Suprapubic skin (tissue), 4 donors: Measurements from ENCODE around the gene PLLP. TPM values are rescaled to one million over a fixed set of nuclear protein-coding genes. Genes with fewer than 3 reads are reported as not detected.
A peak's percentile ranks its signal among the peaks of the same experiment; 100 is the strongest.
"Not testable (repeated sequence)": the region's sequence is repeated elsewhere in the genome, so short reads cannot be mapped to it uniquely, and the experiment has no call there.

Source experiments
- DNase-seq, 2 donors: peaks; one replicate each; pipeline ENCODE4 v3.0.0-alpha.2; 2019; ENCODE audit warnings: low spot score in 2 of 2
- H3K27ac ChIP-seq: fragments of 200-600 bp; sonication (generic); one replicate; pipeline ENCODE4 v1.5.1; 2019
- H3K27me3 ChIP-seq: fragments of 200-600 bp; sonication (generic); one replicate; pipeline ENCODE4 v1.5.1; 2019
- H3K36me3 ChIP-seq: fragments of 200-600 bp; sonication (generic); one replicate; pipeline ENCODE4 v1.5.1; 2019
- H3K4me1 ChIP-seq: fragments of 200-600 bp; sonication (generic); one replicate; pipeline ENCODE4 v1.5.1; 2019
- H3K4me3 ChIP-seq: fragments of 200-600 bp; sonication (generic); one replicate; pipeline ENCODE4 v1.5.1; 2019; ENCODE audit warnings: mild to moderate bottlenecking
- H3K9me3 ChIP-seq: fragments of 200-600 bp; sonication (generic); one replicate; pipeline ENCODE4 v1.5.1; 2019
- CTCF ChIP-seq, 2 donors: fragments of 200-600 bp in 1 of 2; fragments of 450-650 bp in 1 of 2; sonication (generic) in 1 of 2; IDR thresholded peaks; one replicate each; pipeline ENCODE4 v1.5.1; 2016 to 2019; ENCODE audit warnings: antibody characterized with exemption in 2 of 2, mild to moderate bottlenecking in 1 of 2, moderate library complexity in 1 of 2
- EP300 ChIP-seq: sonication (generic); formaldehyde crosslinking; IDR thresholded peaks from one replicate; pipeline ENCODE4 v1.6.1; 2017; ENCODE audit warnings: antibody characterized with exemption
- POLR2A ChIP-seq, 2 donors: fragments of 450-650 bp; IDR thresholded peaks; one replicate each; pipeline ENCODE4 v1.6.1; 2017; ENCODE audit warnings: antibody characterized with exemption in 2 of 2, mild to moderate bottlenecking in 2 of 2, moderate library complexity in 2 of 2
- POLR2AphosphoS5 ChIP-seq, 3 donors: sonication (generic); formaldehyde crosslinking; IDR thresholded peaks; one replicate each; pipeline ENCODE4 v1.6.1; 2017; ENCODE audit warnings: antibody characterized with exemption in 3 of 3
- WGBS: methylation state at CpG from one replicate; pipeline ENCODE4 v1.1.5; 2018; 5-methylcytosine and 5-hydroxymethylcytosine counted together
- total RNA-seq, 4 donors: library from RNA; depleted of rRNA; stranded (reverse); fragments of >200 nt; gene quantifications; one replicate each; pipeline ENCODE4 v1.1.0, GENCODE V29; 2016

PLLP gene
- total RNA-seq, 4 donors from 2014 or later: 34.7 to 215 (median 205) TPM

- WGBS: 56% methylated on average over 14 of the region's 14 CpGs
- H3K27me3 ChIP-seq: no peaks in the 10 kb centered on the region
- H3K27ac ChIP-seq: peak overlapping the region; percentile 85
- peak in 1 of 2 donors; percentile 57 for DNase-seq
- no peak overlapping the region for H3K4me3 ChIP-seq
- H3K9me3 ChIP-seq: no peaks in the 10 kb centered on the region
- H3K4me1 ChIP-seq: peaks cover 40% of the 10 kb centered on the region
- TF ChIP-seq EP300 (no peak), CTCF (IDR thresholded peaks at IDR 0.05) (no peak), POLR2A (IDR thresholded peaks at IDR 0.05) (no peak), POLR2AphosphoS5 (IDR thresholded peaks at IDR 0.05) (no peak)
- no peaks in the 10 kb centered on the region for H3K36me3 ChIP-seq
These were observed 15.4 kb downstream of the PLLP start for GRCh38 chr16:57268804-57269800.

- not testable (repeated sequence) for DNase-seq, H3K9me3 ChIP-seq, H3K36me3 ChIP-seq, H3K4me3 ChIP-seq, H3K27me3 ChIP-seq
- Histone ChIP-seq H3K4me1 (peaks cover 58% of the 10 kb centered on the region), H3K27ac (peak overlapping the region; percentile 85)
- WGBS: 75% methylated on average over 2 of the region's 2 CpGs
These were observed 17.1 kb downstream of the PLLP start for GRCh38 chr16:57267343-57267742.

GRCh38 chr16:57266531-57267260 is 17.8 kb downstream of the PLLP start:
- no peaks in the 10 kb centered on the region for H3K9me3 ChIP-seq
- no peaks in the 10 kb centered on the region for H3K27me3 ChIP-seq
- H3K27ac ChIP-seq: peak overlapping the region; percentile 85
- TF ChIP-seq POLR2A (IDR thresholded peaks at IDR 0.05): no peak
- no peak overlapping the region for H3K4me3 ChIP-seq
- H3K4me1 ChIP-seq: peaks cover 58% of the 10 kb centered on the region
- no peak for DNase-seq
- no peaks in the 10 kb centered on the region for H3K36me3 ChIP-seq
- 39% methylated on average over 6 of the region's 6 CpGs for WGBS

GRCh38 chr16:57265850-57266530 is 18.5 kb downstream of the PLLP start:
- H3K4me3 ChIP-seq: no peak overlapping the region
- no peak for DNase-seq

GRCh38 chr16:57264950-57265371 is 19.5 kb downstream of the PLLP start:
- no peak overlapping the region for H3K4me3 ChIP-seq
- peaks cover 69% of the 10 kb centered on the region for H3K4me1 ChIP-seq
- H3K27ac ChIP-seq: peak overlapping the region; percentile 85
- no peaks in the 10 kb centered on the region for H3K9me3 ChIP-seq
- TF ChIP-seq POLR2AphosphoS5 (IDR thresholded peaks at IDR 0.05) (no peak), POLR2A (IDR thresholded peaks at IDR 0.05) (no peak), CTCF (IDR thresholded peaks at IDR 0.05) (no peak), EP300 (no peak)
- 36% methylated on average over 11 of the region's 11 CpGs for WGBS
- H3K36me3 ChIP-seq: no peaks in the 10 kb centered on the region
- no peaks in the 10 kb centered on the region for H3K27me3 ChIP-seq
- peak in 1 of 2 donors; percentile 59 for DNase-seq

More at GRCh38 chr16:57265850-57266530, 18.5 kb downstream of the PLLP start:
- H3K27ac ChIP-seq: peak overlapping the region; percentile 85
- 38% methylated on average over 13 of the region's 16 CpGs for WGBS
- H3K27me3 ChIP-seq: no peaks in the 10 kb centered on the region
- no peaks in the 10 kb centered on the region for H3K36me3 ChIP-seq
- peaks cover 59% of the 10 kb centered on the region for H3K4me1 ChIP-seq
- no peak for TF ChIP-seq POLR2A (IDR thresholded peaks at IDR 0.05)
- TF ChIP-seq POLR2AphosphoS5 (IDR thresholded peaks at IDR 0.05): no peak
- no peak for TF ChIP-seq CTCF (IDR thresholded peaks at IDR 0.05)
- no peak for TF ChIP-seq EP300
- no peaks in the 10 kb centered on the region for H3K9me3 ChIP-seq
